Measurements from ENCODE around the gene THEM4.
"Not testable (repeated sequence)": the region's sequence is repeated elsewhere in the genome, so short reads cannot be mapped to it uniquely, and the experiment has no call there.

Gene THEM4

DNA sequence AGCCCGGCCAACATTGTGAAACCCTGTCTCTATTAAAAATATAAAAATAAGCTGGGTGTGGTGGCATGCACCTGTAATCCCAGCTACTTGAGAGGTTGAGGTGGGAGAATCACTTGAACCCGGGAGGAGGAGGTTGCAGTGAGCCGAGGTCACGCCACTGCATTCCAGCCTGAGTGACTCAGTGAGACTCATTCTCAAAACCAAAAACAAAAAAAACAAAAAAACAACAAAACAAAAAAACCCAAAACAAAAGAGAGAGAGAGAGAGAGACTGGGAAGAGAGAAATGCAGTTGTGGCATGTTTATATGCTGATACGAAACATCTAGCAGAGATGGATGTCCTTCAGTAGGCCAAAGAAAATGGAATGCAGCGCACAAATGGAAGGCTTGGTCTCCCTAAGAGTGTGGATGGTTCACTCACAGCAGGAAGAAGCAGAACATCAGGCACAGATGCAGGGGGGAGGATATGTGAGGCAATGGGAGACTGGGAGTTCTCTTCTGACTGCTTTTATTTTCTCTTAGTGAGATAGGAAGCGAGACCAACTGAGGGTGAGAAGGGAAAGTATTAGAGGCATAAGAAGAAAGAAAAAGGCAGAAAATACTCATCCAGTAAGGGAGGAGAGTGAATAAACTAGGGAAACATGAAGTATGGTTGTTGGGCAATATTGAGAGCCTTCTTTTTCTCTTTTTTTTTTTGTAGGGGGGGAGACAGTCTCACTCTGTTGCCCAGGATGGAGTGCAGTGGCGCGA is 16.0 kb downstream of the THEM4 start:
- DNase-seq (ENCODE audit: low read depth, low spot score): no peak

DNA sequence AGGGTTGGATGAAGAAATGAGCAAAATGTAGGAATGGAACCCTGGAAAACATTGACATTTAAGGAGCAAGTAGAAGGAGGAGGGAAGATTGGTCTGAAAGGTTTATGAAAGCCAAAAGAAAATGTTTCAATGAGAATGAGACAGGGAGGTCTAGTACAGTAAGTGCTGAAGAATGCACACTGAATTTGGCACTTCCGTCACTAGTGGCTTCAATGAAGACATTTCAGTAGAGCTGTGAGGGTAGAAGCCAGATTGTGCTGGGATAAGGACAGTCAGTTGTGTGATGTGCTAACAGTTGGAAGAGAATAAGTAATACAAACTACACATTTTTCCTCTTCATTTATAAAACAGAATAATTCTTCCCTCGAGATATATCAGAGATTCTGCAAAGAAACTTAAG is 17.1 kb downstream of the THEM4 start:
- DNase-seq (ENCODE audit: low read depth, low spot score): no peak

DNA sequence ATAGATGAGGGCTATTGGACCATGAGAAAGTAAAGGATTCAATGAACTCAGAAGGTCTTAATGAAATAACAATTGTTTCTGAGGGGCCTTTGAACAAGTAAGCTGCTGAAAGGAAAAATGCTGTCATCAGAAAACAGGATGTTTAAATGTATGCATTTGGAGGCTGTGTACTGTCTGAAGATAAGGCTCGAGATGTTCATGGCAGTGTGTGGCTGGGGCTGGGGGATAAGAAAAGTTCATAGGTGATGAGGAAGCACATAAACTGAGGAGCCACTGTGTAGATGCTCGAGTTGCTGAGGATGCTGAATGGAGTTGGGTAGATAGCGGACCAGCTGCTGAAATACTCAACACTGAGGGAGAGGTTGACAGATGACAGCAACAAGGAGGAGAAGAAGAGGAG is 17.8 kb downstream of the THEM4 start:
- DNase-seq (ENCODE audit: low read depth, low spot score): no peak

DNA sequence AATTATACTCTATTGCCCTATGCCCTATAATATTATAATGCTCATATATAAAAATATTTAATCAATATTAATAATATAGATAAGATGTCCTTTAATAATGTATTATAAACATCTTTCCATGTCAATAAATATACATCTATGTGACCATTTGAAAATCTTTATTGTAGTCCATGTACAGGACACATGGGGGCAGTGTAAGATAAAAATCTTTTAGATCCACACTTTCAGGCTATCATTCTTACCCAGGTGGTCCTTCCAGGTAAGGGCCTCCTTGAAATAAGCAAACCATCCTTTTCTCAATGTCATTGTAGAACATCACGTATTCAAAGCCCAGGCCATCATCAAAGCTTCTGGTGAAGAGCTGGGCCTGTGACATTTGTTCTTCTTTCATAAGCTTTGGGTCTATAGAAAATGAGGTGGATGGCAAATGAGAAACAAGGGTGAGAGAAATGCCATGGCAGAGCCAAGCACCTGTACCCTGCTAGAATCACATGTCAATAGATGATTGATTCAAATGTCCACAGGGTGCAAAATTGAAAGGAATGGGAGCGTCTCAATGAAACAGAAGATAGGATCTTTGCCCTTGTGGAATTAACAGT is 20.2 kb downstream of the THEM4 start:
- DNase-seq (ENCODE audit: low read depth, low spot score): no peak

DNA sequence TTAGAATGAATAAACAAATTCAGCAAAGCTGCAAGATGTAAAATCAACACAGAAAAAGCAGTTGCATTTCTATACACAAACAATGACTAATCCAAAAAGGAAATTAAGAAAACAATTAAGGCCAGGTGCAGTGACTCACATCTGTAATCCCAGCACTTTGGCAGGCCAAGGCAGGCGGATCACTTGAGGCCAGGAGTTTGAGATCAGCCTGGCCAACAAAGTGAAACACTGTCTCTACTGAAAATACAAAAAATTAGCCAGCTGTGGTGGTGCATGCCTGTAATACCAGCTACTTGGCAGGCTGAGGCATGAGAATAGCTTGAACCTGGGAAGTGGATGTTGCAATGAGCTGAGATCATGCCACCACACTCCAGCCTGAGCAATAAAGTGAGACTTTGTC is 22.3 kb downstream of the THEM4 start:
- DNase-seq (ENCODE audit: low read depth, low spot score): peak; percentile 30

DNA sequence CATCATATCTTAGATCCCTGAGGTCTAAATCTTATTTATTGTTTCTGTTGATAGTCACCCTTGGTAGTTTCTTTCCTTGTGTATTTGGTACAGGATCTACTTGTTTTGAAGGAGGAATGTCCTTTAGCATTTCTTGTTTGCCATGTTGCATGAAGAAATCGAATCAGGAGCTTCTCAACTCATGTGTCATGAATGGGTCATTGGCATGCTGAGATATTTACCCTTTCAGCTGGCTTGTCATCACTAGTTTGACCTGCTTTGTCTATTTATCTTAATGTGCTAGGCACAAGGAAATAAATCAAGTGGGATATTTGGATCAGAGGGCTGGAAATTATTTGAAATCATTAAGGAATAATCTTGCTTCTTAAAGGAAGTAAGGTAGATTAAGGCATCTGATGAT is 23.8 kb downstream of the THEM4 start:
- no peak for DNase-seq (ENCODE audit: low read depth, low spot score)

DNA sequence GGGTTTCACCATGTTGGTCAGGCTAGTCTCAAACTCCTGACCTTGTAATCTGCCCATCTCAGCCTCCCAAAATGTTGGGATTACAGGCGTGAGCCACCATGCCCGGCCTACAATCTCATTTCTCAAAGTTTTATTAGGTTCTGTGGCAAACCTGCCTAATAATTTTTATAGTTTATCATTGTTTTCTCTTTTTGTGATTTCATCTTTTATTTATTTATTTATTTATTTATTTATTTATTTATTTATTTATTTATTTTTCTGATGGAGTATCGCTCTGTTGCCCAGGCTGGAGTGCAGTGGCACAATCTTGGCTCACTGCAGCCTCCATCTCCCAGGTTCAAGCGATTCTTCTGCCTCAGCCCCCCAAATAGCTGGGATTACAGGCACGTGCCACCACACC is 24.4 kb downstream of the THEM4 start:
- DNase-seq (ENCODE audit: low read depth, low spot score): not testable (repeated sequence)

DNA sequence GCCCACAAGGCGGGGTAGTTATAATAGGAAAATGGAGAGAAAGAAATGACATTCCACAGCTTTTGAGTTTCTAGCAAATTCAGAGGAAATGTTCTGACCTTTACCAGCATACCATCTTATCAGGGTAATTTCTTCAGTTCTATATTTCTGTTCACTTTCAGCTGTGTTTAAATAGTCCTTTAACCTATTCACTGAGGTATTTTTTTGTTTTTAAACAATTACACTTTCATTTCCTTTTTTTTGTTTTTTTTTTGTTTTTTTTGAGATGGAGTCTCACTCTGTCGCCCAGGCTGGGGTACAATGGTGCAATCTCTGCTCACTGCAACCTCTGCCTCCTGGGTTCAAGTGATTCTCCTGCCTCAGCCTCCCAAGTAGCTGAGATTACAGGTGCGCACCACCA is 24.9 kb downstream of the THEM4 start:
- not testable (repeated sequence) for DNase-seq (ENCODE audit: low read depth, low spot score)

DNA sequence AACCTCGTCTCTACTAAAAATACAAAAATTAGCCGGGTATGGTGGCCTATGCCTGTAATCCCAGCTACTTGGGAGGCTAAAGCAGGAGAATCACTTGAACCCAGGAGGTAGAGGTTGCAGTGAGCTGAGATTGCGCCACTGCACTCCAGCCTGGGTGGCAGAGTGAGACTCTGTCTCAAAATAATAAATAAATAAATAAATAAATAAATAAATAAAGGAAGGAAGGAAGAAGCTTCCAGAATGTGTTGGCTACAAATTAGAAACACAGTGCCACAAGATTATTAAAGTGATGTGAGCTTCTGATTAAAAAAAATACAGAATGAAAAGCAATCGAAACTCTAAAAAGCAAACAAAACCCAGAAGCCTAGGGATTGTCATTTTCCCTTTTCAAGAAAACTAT is 25.4 kb downstream of the THEM4 start:
- DNase-seq (ENCODE audit: low read depth, low spot score): not testable (repeated sequence)

DNA sequence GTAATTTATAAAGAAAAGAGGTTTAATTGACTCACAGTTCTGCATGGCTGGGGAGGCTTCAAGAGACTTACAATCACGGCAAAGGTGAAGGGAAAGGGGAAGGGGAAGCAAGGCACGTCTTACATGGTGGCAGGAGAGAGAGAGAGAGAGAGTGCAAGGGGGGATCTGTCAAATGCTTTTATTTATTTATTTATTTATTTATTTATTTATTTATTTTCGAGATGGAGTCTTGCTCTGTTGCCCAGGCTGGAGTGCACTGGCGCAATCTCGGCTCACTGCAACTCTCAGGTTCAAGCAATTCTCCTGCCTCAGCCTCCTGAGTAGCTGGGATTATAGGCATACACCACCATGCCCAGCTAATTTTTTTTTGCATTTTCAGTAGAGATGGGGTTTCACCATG is 26.4 kb downstream of the THEM4 start:
- not testable (repeated sequence) for DNase-seq (ENCODE audit: low read depth, low spot score)

DNA sequence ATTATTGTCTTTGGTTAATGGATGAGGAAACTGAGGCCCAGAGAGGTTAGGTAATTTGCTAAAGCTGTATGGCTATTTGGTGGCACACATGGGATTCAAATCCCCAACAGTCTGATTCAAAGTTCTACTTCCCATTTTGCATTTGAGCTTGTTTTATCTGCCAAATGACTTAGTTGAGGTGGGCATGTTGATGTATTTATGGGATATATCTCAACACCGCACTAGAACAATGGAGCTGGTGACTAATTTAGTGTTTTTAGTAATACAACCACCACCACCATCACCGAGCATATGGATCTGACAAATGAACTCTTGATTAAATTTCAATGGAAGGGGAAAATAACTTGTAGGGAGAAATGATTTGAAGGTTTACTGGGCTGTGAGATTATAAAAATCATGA is 26.8 kb downstream of the THEM4 start:
- no peak for DNase-seq (ENCODE audit: low read depth, low spot score)

DNA sequence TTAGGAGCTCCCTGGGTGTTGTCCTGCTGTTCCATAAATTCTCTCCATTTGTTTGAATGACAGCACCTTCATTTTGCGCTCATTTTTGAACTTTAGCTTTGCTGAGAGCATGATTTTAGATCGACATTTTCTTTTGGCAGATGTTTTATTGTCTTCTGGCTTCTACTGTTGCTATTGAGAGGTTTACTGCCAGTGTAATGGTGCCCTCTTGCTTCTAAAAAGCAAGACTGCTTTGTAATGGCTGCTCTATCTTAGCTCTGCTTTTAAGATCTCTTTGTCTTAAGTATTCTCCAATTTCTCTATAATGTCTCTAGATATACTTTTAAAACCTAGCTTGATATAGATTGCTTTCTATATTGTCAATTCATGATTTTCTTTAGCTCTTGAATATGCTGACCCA is 27.8 kb downstream of the THEM4 start:
- DNase-seq (ENCODE audit: low read depth, low spot score): no peak

DNA sequence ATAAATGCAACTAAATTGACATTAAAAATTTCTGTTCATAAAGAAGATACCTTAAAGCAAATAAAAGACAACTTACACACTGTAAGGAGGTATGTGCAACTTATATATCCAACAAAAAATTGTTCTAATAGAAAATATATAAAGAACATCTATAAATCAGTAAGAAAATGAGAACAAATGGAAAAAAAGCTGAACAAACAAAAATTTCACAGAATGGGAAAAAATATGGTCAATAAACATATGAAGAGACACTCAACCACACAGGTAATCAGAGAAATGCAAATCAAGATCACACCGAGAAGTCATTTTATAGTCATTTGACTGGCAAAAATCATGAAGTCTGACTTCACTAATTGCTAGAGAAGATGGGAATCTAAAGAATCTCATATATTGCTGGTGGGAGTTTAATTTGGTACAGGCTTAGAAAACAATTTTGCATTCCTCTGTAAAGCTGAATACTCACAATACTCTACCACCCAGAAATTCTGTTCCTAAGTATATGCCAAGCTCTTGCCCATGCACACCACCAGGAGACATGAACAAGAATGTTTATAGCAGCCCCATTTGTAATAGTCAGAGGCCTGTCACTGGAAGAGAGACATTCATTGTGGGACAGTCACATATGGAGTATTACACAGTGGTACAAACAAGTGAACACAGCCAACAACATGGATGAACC is 33.8 kb downstream of the THEM4 start:
- DNase-seq (ENCODE audit: low read depth, low spot score): no peak

DNA sequence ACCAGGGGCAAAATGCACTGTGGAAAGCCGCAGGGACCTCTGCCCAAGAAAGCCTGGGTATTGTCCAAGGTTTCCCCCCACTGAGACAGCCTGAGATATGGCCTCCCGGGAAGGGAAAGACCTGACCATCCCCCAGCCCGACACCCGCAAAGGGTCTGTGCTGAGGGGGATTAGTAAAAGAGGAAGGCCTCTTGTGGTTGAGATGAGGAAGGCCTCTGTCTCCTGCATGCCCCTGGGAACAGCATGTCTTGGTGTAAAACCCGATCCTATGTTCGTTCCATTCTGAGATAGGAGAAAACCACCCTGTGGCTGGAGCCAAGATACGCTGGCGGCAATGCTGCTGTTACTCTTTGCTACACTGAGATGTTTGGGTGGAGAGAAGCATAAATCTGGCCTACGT is 36.5 kb downstream of the THEM4 start:
- DNase-seq (ENCODE audit: low read depth, low spot score): not testable (repeated sequence)

DNA sequence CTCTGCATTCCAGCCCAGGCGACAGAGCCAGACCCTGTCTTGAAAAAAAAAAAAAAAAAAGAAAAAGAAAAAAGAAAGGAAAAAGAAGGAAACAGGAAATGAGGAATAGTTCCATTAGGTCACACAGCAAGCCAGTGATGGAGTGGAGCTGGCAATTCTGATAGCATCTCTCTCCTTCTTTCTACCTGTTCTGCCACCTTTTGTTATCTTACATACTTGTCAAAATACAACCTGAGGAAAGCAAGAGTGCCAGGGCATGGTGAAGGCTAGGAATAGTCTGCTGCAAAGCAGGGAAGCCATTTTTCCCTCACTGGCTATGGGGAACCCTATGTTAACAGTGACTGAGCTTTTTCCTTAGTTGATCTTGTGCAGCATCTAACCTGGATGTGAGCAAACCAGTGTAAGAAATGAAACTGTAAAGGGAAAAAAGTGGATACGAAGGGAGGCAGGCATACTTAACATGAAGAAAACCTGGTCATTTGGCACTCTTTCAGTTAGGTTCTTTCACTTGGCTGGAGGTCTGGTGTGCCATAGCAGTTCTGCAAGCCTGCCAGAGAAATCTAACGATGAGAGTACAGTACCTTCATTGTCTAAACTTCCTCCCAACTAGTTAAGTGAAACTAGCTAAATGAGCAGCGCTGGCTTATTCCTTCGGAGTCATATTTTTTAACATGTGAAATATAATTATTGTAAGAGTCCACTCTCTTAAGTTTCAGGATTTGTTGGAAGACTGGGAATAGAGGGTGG is 37.9 kb downstream of the THEM4 start:
- DNase-seq (ENCODE audit: low read depth, low spot score): no peak

DNA sequence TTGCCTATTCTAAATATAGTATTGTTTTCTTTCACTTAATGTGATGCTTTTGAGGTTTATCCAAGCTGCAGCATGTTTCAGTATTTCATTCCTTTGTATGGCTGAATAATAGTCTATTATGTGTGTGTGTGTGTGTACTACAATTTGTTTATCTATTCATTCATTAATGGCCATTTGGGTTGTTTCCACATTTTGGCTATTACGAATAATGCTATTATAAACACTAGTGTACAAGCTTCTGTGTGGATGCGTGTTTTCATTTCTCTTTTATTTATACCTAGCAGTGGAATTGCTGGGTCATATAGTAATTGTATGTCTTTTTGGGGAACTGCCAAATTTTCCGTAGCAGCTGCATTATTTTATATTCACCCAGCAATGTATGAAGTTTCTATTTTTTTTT is 40.8 kb downstream of the THEM4 start:
- DNase-seq (ENCODE audit: low read depth, low spot score): no peak

DNA sequence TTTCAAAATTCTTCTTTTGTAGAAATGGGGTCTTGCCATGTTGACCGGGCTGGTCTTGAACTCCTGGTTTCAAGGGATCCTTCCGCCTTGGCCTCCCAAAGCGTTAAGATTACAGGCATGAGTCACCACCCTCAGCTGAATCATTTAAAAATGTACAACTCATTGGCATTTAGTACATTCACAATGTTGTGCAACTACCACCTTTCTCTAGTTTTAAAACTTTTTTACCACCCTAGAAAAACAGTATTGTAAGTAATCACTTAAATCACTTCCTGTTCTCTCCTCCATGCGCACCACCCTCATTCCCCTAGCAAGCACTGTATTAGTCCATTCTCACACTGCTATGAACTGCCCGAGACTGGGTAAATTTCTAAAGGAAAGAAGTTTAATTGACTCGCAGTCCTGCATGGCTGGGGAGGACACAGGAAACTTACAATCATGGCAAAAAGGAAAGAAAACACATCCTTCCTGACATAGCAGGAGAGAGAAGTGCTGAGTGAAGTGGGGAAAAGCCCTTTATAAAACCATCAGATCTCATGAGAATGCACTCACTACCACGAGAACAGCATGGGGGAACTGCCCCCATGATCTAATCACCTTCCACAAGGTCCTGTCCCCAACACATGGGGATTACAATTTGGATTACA is 41.4 kb downstream of the THEM4 start:
- no peak for DNase-seq (ENCODE audit: low read depth, low spot score)

DNA sequence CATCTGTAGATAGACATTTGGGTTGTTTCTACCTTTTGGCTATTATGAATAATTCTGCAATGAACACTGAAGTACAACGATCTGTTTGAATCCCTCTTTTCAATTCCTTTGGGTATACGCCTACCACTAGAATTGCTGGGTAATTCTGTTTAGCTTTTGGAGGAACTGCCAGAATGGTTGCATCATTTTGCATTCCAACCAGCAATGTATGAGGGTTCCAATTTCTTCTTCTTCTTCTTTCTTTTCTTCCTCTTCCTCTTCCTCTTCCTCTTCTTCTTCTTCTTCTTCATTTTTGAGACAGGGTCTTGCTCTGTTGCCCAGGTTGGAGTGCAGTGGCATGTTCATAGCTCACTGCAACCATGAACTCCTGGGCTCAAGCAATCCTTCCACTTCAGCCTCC is 42.0 kb downstream of the THEM4 start:
- DNase-seq (ENCODE audit: low read depth, low spot score): no peak

DNA sequence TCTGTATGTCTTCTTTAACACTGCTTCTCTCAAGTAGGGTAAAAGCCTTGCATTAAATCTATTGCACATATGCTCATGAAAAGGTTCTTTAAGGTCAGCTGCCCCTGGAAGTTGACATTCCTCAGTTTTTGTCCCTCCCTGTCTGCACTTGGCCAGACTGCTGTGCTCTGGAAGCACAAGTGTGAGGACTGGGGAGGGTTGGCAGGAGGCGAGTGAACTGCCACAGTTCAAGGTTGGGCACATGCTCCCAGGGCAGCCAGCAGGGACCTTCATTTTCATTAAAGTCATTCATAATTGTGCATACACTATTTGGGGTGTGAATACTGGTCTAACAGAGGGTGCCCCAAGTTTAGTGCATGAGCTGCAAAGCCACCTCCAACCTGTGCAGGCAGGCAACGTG is 44.9 kb downstream of the THEM4 start:
- no peak for DNase-seq (ENCODE audit: low read depth, low spot score)

DNA sequence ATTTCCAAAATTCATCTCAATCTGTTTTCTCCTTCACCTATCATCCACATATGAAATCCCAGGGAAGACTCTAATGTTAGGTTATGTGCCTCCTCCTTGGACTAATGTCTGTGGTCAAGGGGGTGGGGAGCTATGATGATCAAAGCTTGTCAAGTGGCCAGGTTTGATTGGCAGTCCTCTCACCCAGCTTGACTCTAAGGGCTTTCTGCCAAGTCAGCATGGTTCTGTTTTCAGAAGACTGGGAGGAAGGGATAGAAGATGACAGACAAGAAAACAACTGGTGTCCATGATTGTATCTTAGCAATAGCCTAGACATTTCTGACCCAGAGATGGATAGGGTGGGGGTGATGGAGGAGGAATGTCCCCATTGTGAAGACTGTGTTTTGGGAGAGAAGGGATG is 46.7 kb downstream of the THEM4 start:
- DNase-seq (ENCODE audit: low read depth, low spot score): no peak

DNA sequence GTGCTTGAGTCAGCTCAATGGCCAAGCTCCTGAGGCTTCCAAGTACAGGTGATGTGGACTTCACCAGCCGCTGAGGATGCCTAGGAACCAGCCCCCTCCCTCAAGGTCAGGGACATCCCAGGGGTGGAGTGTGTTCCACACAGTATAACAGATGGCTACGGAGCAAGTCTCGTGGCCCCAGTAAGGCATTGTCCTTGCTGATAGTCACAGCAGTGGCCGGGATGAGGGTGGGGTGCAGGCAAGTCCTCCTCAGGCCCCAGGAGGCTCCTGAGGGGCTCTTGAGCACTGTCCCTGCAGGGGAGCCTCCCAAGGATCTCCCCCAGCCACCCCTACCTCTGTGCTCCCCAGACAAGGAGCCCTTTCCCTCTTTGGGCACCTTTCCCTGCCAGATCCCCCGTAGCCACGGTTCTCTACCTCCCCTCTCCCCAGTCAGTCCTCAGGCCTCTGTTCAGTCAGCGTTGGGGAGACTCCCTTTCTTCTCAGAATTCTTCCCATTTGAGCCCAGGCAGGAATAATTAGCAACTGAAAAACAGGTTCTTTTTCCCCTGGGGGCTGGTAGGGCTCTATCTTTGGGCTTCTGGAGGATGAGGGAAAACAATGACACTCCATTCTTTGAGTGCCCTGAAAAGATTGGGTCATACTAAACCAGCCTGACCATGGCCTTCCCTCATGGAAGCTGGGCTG is 48.7 kb downstream of the THEM4 start:
- no peak for DNase-seq (ENCODE audit: low read depth, low spot score)

Measured in brain pericyte (primary cell).